Left cardiac atrium (tissue), 4 donors: ENCODE measurements around the gene CTSO. TPM values are rescaled to one million over a fixed set of nuclear protein-coding genes. Genes with fewer than 3 reads are reported as not detected.

Experiments used
- ATAC-seq, 2 donors: fragments of 200-7000 bp; cut with Tn5 transposase; one replicate each; pipeline ENCODE4 v1.9.1; 2020; ENCODE audit warnings: mild to moderate bottlenecking in 2 of 2, moderate library complexity in 2 of 2
- DNase-seq: peaks from one replicate; pipeline ENCODE4 v3.0.0-alpha.2; 2020
- intact Hi-C, 2 donors: fragments of 100-400 bp; cut with DNase I; formaldehyde crosslinking; loops; one replicate each; pipeline versions ENCODE4 v1.14.1 to v1.15.1; 2022 to 2023
- long read RNA-seq: library from polyadenylated mRNA; unstranded; transcript quantifications from one replicate; pipeline ENCODE4 v2.0.0, GENCODE V29; 2021
- total RNA-seq, 2 donors: library from RNA; stranded (reverse); fragmentation: NEBNext Ultra II Directional; extraction: Animal tissue kit (Norgen Biotek cat#: 25700); gene quantifications; one replicate each; pipeline ENCODE4 v1.2.1, GENCODE V29; 2021
- donor health status: DM: no; HTN: yes; CAD: no.
- donor health status: DM: no; HTN: yes; CAD: no; lungs with severe emphysema.
- donor health status: DM: yes; HTN: yes; CAD: no.
- donor health status: Dilated cardiomyopathy.

Gene CTSO
- total RNA-seq = 10 to 100 TPM; 10.0 to 10.2 TPM
- long read RNA-seq, transcript CTSO-201 (8 exons, 2,954 nt) = major isoform, 11 of 11 reads
- long read RNA-seq, partial matches to known transcripts = 0 of 11 reads
- long read RNA-seq, other reads (novel, unspliced or antisense) = 0 of 11 reads

- ATAC-seq (peak; percentile 97 to 98), DNase-seq (peak; percentile 83)
- intact Hi-C loops = loop anchor here in 1 of 2 donors (2.0 to 5.0 kb wide), 3 partner anchors 146 to 551 kb away; no protein-coding TSS in a partner anchor
Observed at GRCh38 chr4:155953151-155954117, at the start of gene CTSO. CTSO (minus strand) TSS chr4:155953866; CDS start chr4:155953847, 19 bp downstream.

GRCh38 chr4:156000491-156000890, 46.8 kb upstream of the CTSO start:
- ATAC-seq (no peak), DNase-seq (no peak)
- intact Hi-C loops = no loop called here

- ATAC-seq (no peak), DNase-seq (peak; percentile 25)
- intact Hi-C loops = no loop called here
Observed at GRCh38 chr4:155999725-156000124, 46.1 kb upstream of the CTSO start.

- ATAC-seq (no peak), DNase-seq (no peak)
- intact Hi-C loops = no loop called here
Observed at GRCh38 chr4:155995069-155995468, 41.4 kb upstream of the CTSO start.

GRCh38 chr4:155984106-155984797, 30.6 kb upstream of the CTSO start:
- ATAC-seq (no peak), DNase-seq (no peak)
- intact Hi-C loops = no loop called here

- no peak for ATAC-seq
- DNase-seq = no peak
- intact Hi-C loops = no loop called here
Observed at GRCh38 chr4:155982736-155983385, 29.2 kb upstream of the CTSO start.

GRCh38 chr4:155978810-155979209, 25.1 kb upstream of the CTSO start:
- DNase-seq = no peak
- intact Hi-C loops = no loop called here

GRCh38 chr4:155975511-155975910, 21.8 kb upstream of the CTSO start:
- intact Hi-C loops = no loop called here
- no peak for ATAC-seq
- DNase-seq = no peak

More at GRCh38 chr4:155978810-155979209, 25.1 kb upstream of the CTSO start:
- ATAC-seq = no peak

GRCh38 chr4:155974996-155975395, 21.3 kb upstream of the CTSO start:
- ATAC-seq (no peak), DNase-seq (no peak)
- intact Hi-C loops = no loop called here

GRCh38 chr4:155974476-155974749, 20.7 kb upstream of the CTSO start:
- DNase-seq (no peak), ATAC-seq (no peak)
- intact Hi-C loops = no loop called here

- no peak for ATAC-seq
Observed at GRCh38 chr4:155973639-155974475, 20.2 kb upstream of the CTSO start.

GRCh38 chr4:155972098-155972497, 18.4 kb upstream of the CTSO start:
- DNase-seq (peak; percentile 24), ATAC-seq (peak in 1 of 2 donors; percentile 54)
- intact Hi-C loops = no loop called here

More at GRCh38 chr4:155973639-155974475, 20.2 kb upstream of the CTSO start:
- intact Hi-C loops = no loop called here
- no peak for DNase-seq

- ATAC-seq = peak in 1 of 2 donors; percentile 45
- no peak for DNase-seq
- intact Hi-C loops = no loop called here
Observed at GRCh38 chr4:155966731-155967395, 13.2 kb upstream of the CTSO start.

- DNase-seq (no peak), ATAC-seq (no peak)
- intact Hi-C loops = no loop called here
Observed at GRCh38 chr4:155966171-155966570, 12.5 kb upstream of the CTSO start.

GRCh38 chr4:155964016-155964891, 10.6 kb upstream of the CTSO start:
- peak in 1 of 2 donors; percentile 83 for ATAC-seq
- intact Hi-C loops = no loop called here

GRCh38 chr4:155962767-155963166, 9.1 kb upstream of the CTSO start:
- no peak for DNase-seq
- intact Hi-C loops = no loop called here

More at GRCh38 chr4:155964016-155964891, 10.6 kb upstream of the CTSO start:
- DNase-seq = peak; percentile 24

GRCh38 chr4:155961575-155961974, 7.9 kb upstream of the CTSO start:
- intact Hi-C loops = no loop called here
- DNase-seq = no peak
- ATAC-seq = no peak

More at GRCh38 chr4:155962767-155963166, 9.1 kb upstream of the CTSO start:
- ATAC-seq = no peak
